CD4-positive, CD25-positive, alpha-beta regulatory T cell (primary cell): ENCODE data around the gene MRPL40. TPM values are rescaled to one million over a fixed set of nuclear protein-coding genes. Genes with fewer than 3 reads are reported as not detected.
A peak's percentile ranks its signal among the peaks of the same experiment; 100 is the strongest.

Experiments used
- ATAC-seq, 2 donors: fragments of 150-1000 bp; cut with Tn5 transposase; one replicate each; pipeline ENCODE4 v1.10.0; 2021; ENCODE audit warnings: low read depth in 2 of 2, moderate number of reproducible peaks in 2 of 2, moderate library complexity in 1 of 2
- DNase-seq, 3 donors: peaks; one replicate each; pipeline versions ENCODE4 v3.0.0 to v3.0.0-alpha.2; 2012 to 2022; ENCODE audit warnings: mixed read lengths in 1 of 3
- H3K27ac ChIP-seq: one replicate; pipeline ENCODE4 v1.7.0; 2013; ENCODE audit warnings: mild to moderate bottlenecking, low read length; ENCODE audit not compliant: insufficient read depth, poor library complexity, severe bottlenecking
- H3K27me3 ChIP-seq: one replicate; pipeline ENCODE4 v1.7.0; 2013; ENCODE audit warnings: low read length; ENCODE audit not compliant: control insufficient read depth, insufficient read depth
- H3K36me3 ChIP-seq: one replicate; pipeline ENCODE4 v1.7.0; 2013; ENCODE audit warnings: mild to moderate bottlenecking, low read length, moderate library complexity; ENCODE audit not compliant: control insufficient read depth, insufficient read depth
- H3K4me1 ChIP-seq: 2 replicates; pipeline ENCODE4 v1.7.0; 2013; ENCODE audit warnings: mild to moderate bottlenecking, low read length; ENCODE audit not compliant: insufficient read depth, control insufficient read depth, poor library complexity, severe bottlenecking
- H3K4me3 ChIP-seq: one replicate; pipeline ENCODE4 v1.7.0; 2013; ENCODE audit warnings: low read depth, mild to moderate bottlenecking, low read length, moderate library complexity
- H3K9me3 ChIP-seq, 2 experiments: 1 replicate in 1 of 2; 2 replicates in 1 of 2; pipeline ENCODE4 v1.7.0; 2013; ENCODE audit warnings: low read length in 2 of 2, mild to moderate bottlenecking in 1 of 2, moderate library complexity in 1 of 2; ENCODE audit not compliant: control insufficient read depth in 2 of 2
- H3K27ac Mint-ChIP-seq, 3 donors: one replicate each; pipeline ENCODE4 v1.8.0; 2020 to 2022; ENCODE audit warnings: mild to moderate bottlenecking in 3 of 3, mixed read lengths in 3 of 3, moderate library complexity in 2 of 3
- H3K27me3 Mint-ChIP-seq: one replicate; pipeline ENCODE4 v1.8.0; 2022; ENCODE audit warnings: mild to moderate bottlenecking, mixed read lengths
- H3K36me3 Mint-ChIP-seq: one replicate; pipeline ENCODE4 v1.8.0; 2020; ENCODE audit warnings: mixed read lengths
- H3K4me1 Mint-ChIP-seq, 4 donors: one replicate each; pipeline ENCODE4 v1.8.0; 2020 to 2022; ENCODE audit warnings: mixed read lengths in 4 of 4, mild to moderate bottlenecking in 1 of 4
- H3K4me3 Mint-ChIP-seq, 4 donors: one replicate each; pipeline ENCODE4 v1.8.0; 2020 to 2022; ENCODE audit warnings: mild to moderate bottlenecking in 4 of 4, mixed read lengths in 4 of 4, moderate library complexity in 3 of 4
- H3K9me3 Mint-ChIP-seq, 7 donors: one replicate each; pipeline ENCODE4 v1.8.0; 2020 to 2022; ENCODE audit warnings: mixed read lengths in 7 of 7, mild to moderate bottlenecking in 3 of 7, moderate library complexity in 2 of 7
- polyA plus RNA-seq, 4 donors: library from polyadenylated mRNA; unstranded; fragments of 300-500 nt; fragmentation: Illumina TruSeq; gene quantifications; one replicate each; pipeline ENCODE4 v1.2.3, GENCODE V29; 2021
- total RNA-seq: library from RNA; stranded (reverse); gene quantifications from one replicate; pipeline ENCODE4 v1.2.3, GENCODE V29; 2022

Gene MRPL40
- total and polyA plus RNA-seq, 5 donors from 2014 or later, result 12.1 to 75.5 (median 60.5) TPM

DNA sequence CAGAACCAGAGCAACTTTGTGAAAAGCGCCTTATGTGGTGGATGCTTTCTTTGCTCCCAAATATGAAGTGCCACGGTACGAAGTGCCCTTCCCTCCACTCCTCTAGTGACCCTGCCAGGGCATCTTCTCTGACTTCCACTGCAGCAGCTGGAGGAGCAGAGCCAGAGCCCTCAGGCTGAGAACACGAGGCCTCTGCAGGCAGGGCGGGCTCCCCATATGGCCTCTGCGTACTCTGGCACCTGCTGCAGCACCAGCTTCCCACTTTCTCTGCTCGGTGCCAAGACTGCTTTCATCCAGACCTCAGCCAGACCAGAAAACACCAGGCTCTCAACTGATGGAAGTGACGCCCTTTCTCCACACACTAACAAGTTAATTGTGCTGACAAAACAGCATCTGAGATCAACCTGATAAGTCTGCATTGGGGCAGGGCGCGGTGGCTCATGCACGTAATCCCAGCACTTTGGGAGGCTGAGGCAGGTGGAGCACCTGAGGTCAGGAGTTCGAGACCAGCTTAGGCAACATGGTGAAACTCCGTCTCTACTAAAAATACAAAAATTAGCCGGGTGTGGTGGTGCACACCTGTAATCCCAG is 33.9 kb downstream of the MRPL40 start:
- H3K4me1 Mint-ChIP-seq, result peaks cover 7 to 9% (median 8%) of the 10 kb centered on the region in 4 donors
- H3K27me3 Mint-ChIP-seq, result peaks cover 4% of the 10 kb centered on the region
- H3K9me3 ChIP-seq, result no peaks in the 10 kb centered on the region
- H3K27ac ChIP-seq, result no peak overlapping the region
- DNase-seq, result no peak
- H3K27me3 ChIP-seq, result no peaks in the 10 kb centered on the region
- H3K4me1 ChIP-seq, result no peaks in the 10 kb centered on the region
- H3K36me3 Mint-ChIP-seq, result peaks cover 53% of the 10 kb centered on the region
- H3K9me3 Mint-ChIP-seq, result no peaks in the 10 kb centered on the region
- H3K4me3 Mint-ChIP-seq, result no peak overlapping the region
- peaks cover 83% of the 10 kb centered on the region for H3K36me3 ChIP-seq
- no peak for ATAC-seq
- no peak overlapping the region for H3K27ac Mint-ChIP-seq
- H3K4me3 ChIP-seq, result no peak overlapping the region

- ATAC-seq (no peak), DNase-seq (no peak)
- Mint-ChIP-seq H3K4me3 (no peak overlapping the region), H3K36me3 (peaks cover 55% of the 10 kb centered on the region), H3K9me3 (no peaks in the 10 kb centered on the region), H3K27ac (no peak overlapping the region), H3K27me3 (peaks cover 4% of the 10 kb centered on the region), H3K4me1 (peaks cover 3 to 16% (median 8%) of the 10 kb centered on the region in 4 donors)
- H3K36me3 ChIP-seq, result peaks cover 88% of the 10 kb centered on the region
- no peak overlapping the region for H3K27ac ChIP-seq
- H3K27me3 ChIP-seq, result no peaks in the 10 kb centered on the region
- no peak overlapping the region for H3K4me3 ChIP-seq
- no peaks in the 10 kb centered on the region for H3K9me3 ChIP-seq
- no peaks in the 10 kb centered on the region for H3K4me1 ChIP-seq
Measured at GRCh38 chr22:19466848-19467752, 34.8 kb downstream of the MRPL40 start.

DNA sequence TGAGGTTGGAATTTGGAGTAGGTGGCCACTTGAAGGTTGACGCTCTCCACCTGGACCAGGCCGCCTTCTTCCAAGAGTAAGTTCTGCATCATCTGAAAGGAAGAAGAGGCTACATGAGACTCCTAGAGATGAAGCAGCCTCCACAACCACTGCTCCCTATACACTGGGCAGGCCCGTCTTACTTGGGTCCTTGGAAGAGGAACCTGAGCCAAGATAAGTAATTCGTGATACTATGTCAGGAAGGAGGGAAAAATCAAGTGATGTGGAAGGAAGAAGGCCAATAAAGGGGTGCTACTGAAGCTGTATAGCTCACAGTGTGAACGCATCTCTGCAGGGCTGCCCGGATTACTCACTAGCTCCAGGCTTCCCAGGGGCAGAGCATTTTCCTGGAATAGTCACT is 35.6 kb downstream of the MRPL40 start:
- ATAC-seq, result no peak
- no peak overlapping the region for H3K27ac Mint-ChIP-seq
- DNase-seq, result no peak
- H3K36me3 ChIP-seq, result peaks cover 93% of the 10 kb centered on the region
- no peak overlapping the region for H3K4me3 Mint-ChIP-seq
- H3K36me3 Mint-ChIP-seq, result peaks cover 52% of the 10 kb centered on the region
- H3K27me3 Mint-ChIP-seq, result peaks cover 4% of the 10 kb centered on the region
- no peaks in the 10 kb centered on the region for H3K4me1 ChIP-seq
- H3K27ac ChIP-seq, result no peak overlapping the region
- H3K9me3 Mint-ChIP-seq, result no peaks in the 10 kb centered on the region
- no peaks in the 10 kb centered on the region for H3K9me3 ChIP-seq
- H3K27me3 ChIP-seq, result no peaks in the 10 kb centered on the region
- peaks cover 3 to 16% (median 9%) of the 10 kb centered on the region in 4 donors for H3K4me1 Mint-ChIP-seq
- no peak overlapping the region for H3K4me3 ChIP-seq

- Histone ChIP-seq H3K27ac (no peak overlapping the region), H3K4me3 (no peak overlapping the region), H3K27me3 (no peaks in the 10 kb centered on the region), H3K36me3 (peaks cover 96% of the 10 kb centered on the region), H3K9me3 (no peaks in the 10 kb centered on the region), H3K4me1 (no peaks in the 10 kb centered on the region)
- Mint-ChIP-seq H3K4me1 (peaks cover 0 to 16% (median 11%) of the 10 kb centered on the region in 4 donors), H3K9me3 (no peaks in the 10 kb centered on the region), H3K4me3 (no peak overlapping the region), H3K36me3 (peaks cover 51% of the 10 kb centered on the region), H3K27ac (no peak overlapping the region), H3K27me3 (peaks cover 4% of the 10 kb centered on the region)
- DNase-seq, result no peak
- no peak for ATAC-seq
Measured at GRCh38 chr22:19469421-19469820, 37.1 kb downstream of the MRPL40 start.

DNA sequence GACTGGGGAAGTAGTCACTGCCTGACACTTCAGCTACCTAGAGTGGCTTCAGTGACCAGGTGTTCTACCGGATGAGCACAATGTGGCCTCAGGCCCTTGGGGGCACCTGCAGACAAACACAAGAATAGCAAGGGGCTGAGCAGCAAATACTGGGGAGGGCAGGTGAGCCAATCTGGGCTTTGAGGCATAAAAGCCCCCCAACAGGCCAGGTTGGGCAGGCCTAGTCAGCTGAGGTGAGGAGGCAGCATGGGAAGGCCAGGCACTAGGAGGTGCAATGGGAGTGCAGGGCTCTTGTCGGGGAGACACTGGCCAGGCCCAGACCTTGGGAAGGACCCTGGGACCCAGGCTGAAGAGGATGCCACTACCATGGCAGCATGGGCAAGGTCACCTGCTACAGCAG is 37.7 kb downstream of the MRPL40 start:
- no peak overlapping the region for H3K4me3 ChIP-seq
- ATAC-seq (no peak), DNase-seq (no peak)
- Mint-ChIP-seq H3K4me1 (peaks cover 0 to 13% (median 10%) of the 10 kb centered on the region in 4 donors), H3K4me3 (no peak overlapping the region), H3K27ac (peak overlapping the region in 1 of 3 donors; percentile 73), H3K27me3 (peaks cover 4% of the 10 kb centered on the region), H3K9me3 (no peaks in the 10 kb centered on the region), H3K36me3 (peaks cover 48% of the 10 kb centered on the region)
- H3K36me3 ChIP-seq, result peaks cover 96% of the 10 kb centered on the region
- H3K27me3 ChIP-seq, result no peaks in the 10 kb centered on the region
- no peak overlapping the region for H3K27ac ChIP-seq
- no peaks in the 10 kb centered on the region for H3K4me1 ChIP-seq
- no peaks in the 10 kb centered on the region for H3K9me3 ChIP-seq

GRCh38 chr22:19471572-19471971 is 39.2 kb downstream of the MRPL40 start:
- Mint-ChIP-seq H3K27me3 (peaks cover 4% of the 10 kb centered on the region), H3K4me3 (peak overlapping the region in 1 of 4 donors; percentile 35), H3K27ac (no peak overlapping the region), H3K4me1 (peaks cover 5 to 28% (median 16%) of the 10 kb centered on the region in 4 donors), H3K9me3 (no peaks in the 10 kb centered on the region), H3K36me3 (peaks cover 46% of the 10 kb centered on the region)
- Histone ChIP-seq H3K27me3 (no peaks in the 10 kb centered on the region), H3K9me3 (no peaks in the 10 kb centered on the region), H3K4me3 (no peak overlapping the region), H3K4me1 (peaks cover 13% of the 10 kb centered on the region), H3K36me3 (peaks cover 88% of the 10 kb centered on the region), H3K27ac (no peak overlapping the region)
- DNase-seq (no peak), ATAC-seq (no peak)

- H3K4me1 ChIP-seq, result peaks cover 16% of the 10 kb centered on the region
- H3K36me3 ChIP-seq, result peaks cover 82% of the 10 kb centered on the region
- H3K27me3 ChIP-seq, result no peaks in the 10 kb centered on the region
- H3K4me3 ChIP-seq, result no peak overlapping the region
- Mint-ChIP-seq H3K27me3 (peaks cover 3% of the 10 kb centered on the region), H3K27ac (no peak overlapping the region), H3K4me1 (peaks cover 5 to 31% (median 19%) of the 10 kb centered on the region in 4 donors), H3K36me3 (peaks cover 45% of the 10 kb centered on the region), H3K9me3 (no peaks in the 10 kb centered on the region), H3K4me3 (peak overlapping the region in 1 of 4 donors; percentile 35)
- no peaks in the 10 kb centered on the region for H3K9me3 ChIP-seq
- DNase-seq (no peak), ATAC-seq (no peak)
- H3K27ac ChIP-seq, result no peak overlapping the region
Measured at GRCh38 chr22:19472233-19472632, 39.9 kb downstream of the MRPL40 start.
